Activated naive CD4-positive, alpha-beta T cell treated with Interleukin-2 at 50 U/mL for 16 hours (primary cell): ENCODE results near the gene TENM4.

ENCODE experiments used
- DNase-seq: peaks from one replicate; pipeline ENCODE4 v3.0.0-alpha.2; 2020

Gene TENM4

GRCh38 chr11:79417069-79417920 lies 23.5 kb downstream of the TENM4 start:
- DNase-seq: no peak

DNA sequence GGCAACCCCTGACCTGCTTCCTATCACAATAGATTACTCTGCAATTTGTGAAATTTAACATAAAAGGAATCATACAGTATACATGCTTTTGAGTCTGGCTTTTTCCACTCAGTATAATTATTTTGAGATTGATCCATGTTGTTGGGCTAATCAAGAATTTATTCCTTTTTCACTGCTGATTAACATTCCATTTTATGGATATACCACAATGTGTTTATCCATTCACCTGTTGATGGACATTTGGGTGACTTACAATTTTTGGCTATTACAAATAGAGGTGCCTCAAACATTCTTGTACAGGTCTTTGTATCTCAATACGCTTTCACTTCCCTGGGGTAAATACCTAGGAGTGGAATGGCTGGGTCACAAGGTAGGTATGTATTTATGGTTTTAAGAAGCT lies 24.9 kb downstream of the TENM4 start:
- no peak for DNase-seq

- DNase-seq: no peak
Observed at GRCh38 chr11:79415411-79415810, 25.4 kb downstream of the TENM4 start.

DNA sequence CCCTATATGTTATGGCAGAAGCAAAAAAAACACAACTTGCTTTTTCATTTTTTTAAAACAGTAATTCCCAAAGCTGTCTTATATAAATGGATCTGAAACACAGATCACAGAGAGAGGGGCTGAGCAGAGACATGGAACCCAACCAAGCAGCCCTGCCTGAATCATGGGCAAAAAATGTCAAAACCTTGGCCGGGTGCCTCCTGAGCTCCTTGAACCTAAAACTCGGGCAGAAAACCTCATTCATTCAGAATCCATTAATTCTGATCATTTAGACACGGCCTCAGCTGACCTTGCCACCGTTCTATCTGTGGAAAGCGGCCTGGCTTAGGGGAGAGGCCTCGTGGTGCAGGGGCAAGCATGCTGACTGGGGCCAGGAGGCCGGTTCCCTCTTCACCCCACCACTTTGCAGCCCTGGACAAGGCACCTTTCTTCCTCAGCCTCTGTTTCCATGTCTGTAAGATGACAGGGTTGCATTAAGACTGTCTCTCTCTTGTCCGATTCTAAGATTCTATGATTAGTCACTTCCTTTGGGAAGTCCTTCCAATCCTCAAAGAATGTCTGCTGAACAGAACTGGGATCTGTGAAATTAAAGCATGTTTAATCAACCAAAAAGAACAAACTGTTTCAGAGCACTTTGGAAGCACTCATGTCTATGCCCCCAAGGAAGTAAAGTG lies 26.0 kb downstream of the TENM4 start:
- no peak for DNase-seq

GRCh38 chr11:79414041-79414440 lies 26.8 kb downstream of the TENM4 start:
- no peak for DNase-seq

DNA sequence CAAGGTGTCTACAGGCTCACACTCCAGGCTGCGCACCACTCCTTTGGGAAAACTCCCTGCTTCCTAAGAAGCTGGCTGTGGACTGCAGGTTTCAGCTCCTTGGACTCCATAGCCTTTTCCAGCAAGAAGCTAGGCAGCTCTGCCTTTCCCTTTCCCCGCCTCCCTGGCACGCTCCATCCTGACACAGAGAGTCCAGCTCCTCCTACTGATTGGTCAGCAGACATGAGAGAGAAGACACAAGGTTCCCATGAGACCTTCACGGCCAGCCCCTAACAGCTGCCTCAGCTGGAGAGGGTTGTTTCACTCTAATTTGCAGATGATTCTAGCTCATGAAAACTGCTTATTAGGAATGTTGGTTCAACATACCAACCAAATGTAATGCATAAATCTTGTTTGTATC lies 27.6 kb downstream of the TENM4 start:
- no peak for DNase-seq

GRCh38 chr11:79412761-79413160 lies 28.1 kb downstream of the TENM4 start:
- DNase-seq: no peak

DNA sequence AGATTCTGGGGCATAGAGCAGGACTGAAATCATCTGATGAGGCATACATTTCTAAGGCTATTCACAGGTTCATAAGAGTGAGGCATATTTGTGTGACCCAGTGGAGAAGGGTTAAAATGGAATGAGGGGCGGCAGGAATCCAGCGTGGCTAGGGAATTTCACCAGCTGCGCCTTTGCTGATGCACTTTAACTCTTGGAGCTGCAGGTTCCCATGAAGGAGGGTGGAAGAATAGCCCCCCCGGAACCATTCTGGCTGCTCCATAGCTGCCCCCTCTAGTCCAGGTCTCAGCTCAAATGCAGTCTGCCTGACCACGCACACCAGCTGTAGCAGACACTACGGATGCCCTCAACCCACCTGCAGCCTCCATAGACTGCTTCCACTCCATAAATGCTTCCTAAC lies 31.5 kb downstream of the TENM4 start:
- DNase-seq: no peak

GRCh38 chr11:79406376-79406775 lies 34.5 kb downstream of the TENM4 start:
- no peak for DNase-seq

- no peak for DNase-seq
Observed at GRCh38 chr11:79404806-79405205, 36.0 kb downstream of the TENM4 start.

- DNase-seq: no peak
Observed at GRCh38 chr11:79404325-79404724, 36.5 kb downstream of the TENM4 start.

GRCh38 chr11:79403839-79404238 lies 37.0 kb downstream of the TENM4 start:
- no peak for DNase-seq

DNA sequence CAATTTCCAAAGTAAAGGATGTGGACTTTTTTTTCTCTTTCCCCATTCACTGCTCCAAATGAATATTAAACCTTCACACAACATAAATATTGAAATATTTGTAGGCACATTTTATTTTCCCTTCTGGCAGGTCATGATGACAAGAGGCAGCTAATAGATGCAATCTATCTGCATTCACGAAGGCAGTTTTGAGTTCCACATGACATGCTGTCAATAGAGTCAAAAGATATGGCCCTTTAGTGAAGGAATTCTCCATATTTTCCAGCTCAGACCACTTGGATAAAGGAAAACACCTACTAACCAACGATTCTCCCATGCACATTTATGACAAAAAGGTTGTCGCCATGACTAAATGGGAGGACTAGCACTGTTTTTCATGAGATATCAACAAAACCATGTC lies 37.9 kb downstream of the TENM4 start:
- no peak for DNase-seq

DNA sequence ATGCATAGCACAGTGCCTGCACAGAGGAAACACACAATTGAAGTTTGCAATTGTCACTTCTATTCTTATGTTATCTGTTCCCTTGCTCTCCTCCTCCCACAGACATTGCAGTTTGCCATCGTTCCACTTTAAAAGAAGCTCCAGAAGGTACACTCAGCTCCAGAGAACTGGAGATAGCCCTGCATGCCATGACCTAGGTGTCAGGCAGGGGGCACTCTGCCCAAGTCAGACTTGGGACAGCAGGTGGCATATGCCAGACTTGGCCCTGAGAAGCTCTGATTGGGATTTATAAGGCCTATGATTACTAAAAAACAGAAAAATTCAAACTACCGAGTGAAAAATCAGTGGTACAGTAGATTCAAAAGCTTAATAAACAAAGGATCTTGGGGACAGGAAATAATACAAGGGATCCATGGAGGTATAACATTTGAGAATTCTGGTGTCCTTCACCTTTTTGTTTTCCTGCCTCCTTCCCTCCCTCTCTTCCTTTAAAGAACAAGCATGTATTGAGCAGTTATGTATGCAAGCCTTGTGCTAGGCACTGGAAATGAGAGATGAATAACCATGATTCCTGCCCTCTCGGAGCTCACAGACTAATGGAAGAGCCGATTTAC lies 40.0 kb downstream of the TENM4 start:
- DNase-seq: no peak

GRCh38 chr11:79400206-79400605 lies 40.6 kb downstream of the TENM4 start:
- DNase-seq: no peak

DNA sequence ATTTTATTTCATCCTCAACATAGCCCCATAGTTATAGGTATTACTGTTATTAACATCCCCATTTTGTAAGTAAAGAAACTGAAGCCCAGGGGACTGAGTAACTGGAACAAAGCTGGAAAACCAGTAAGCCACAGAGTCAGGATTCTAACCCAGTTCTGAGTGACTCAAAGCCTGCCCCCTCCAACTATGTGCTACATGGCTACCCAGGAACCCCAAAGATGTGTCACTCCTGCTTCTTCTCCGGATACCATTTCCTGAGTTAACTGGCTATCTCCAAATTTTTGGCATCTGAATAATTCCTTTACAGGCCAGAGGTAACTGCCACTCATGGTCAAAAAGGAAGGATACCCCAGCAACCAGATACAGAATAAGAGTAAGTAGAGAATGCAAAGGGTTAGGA lies 43.6 kb downstream of the TENM4 start:
- DNase-seq: no peak

DNA sequence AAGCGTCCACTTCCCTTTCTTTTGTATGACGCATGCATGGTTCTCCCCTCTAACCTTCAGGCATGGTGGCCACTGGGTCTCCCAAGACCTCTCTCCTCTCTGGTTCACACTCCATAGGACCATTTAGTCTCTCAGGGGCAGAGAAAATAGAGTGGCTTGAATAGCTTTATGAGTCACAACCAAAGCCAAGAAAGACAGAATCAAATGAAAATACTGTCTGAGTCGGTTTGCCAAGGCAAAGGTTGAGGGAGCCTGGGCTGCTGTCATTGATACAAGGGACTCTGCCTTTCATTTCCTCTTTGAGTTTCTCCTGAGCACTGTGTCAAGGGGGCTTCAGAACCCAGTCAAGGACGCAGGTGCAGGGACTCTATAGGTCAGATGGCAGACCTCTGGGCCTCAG lies 44.2 kb downstream of the TENM4 start:
- no peak for DNase-seq

DNA sequence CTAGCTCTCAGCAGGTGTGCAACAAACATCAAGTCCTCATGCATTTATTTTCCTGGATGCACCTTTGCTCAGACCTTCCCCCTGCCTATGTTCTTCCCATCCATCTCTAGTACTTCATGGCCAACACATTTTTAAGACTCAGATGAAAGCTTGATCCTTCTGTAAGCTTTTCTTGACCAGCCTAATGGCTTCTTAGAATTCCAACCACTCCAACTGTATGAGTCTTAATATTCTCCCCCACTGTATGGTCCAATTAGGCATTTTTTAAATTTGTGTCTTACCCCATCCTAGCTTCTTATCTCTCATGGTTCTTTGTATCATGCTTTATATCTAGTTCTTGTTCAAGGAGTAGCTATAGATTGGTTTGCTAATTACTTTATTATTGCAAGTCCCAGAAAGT lies 44.8 kb downstream of the TENM4 start:
- DNase-seq: no peak

GRCh38 chr11:79393362-79394043 lies 47.3 kb downstream of the TENM4 start:
- DNase-seq: no peak

- no peak for DNase-seq
Observed at GRCh38 chr11:79392161-79392560, 48.7 kb downstream of the TENM4 start.

DNA sequence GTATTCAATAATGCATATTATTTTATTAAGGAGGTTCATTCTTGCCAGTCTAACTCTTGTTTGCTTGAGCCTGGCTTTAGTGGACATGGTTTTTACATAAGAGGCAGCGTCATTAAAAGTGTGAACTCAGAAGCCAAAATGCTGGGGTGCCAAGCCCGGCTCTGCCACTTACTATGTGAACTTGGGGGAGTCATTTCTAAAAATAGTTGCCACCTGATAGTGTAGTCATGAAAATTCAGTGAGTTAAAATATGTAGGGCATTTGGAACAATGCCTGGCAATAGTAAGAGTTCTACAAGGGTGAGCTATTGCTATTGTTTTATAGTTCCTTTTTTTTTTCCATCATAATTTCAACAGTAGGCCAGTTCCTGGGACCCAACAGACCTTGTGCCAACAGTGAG lies 49.9 kb downstream of the TENM4 start:
- no peak for DNase-seq

GRCh38 chr11:79390477-79390876 lies 50.4 kb downstream of the TENM4 start:
- DNase-seq: no peak

DNA sequence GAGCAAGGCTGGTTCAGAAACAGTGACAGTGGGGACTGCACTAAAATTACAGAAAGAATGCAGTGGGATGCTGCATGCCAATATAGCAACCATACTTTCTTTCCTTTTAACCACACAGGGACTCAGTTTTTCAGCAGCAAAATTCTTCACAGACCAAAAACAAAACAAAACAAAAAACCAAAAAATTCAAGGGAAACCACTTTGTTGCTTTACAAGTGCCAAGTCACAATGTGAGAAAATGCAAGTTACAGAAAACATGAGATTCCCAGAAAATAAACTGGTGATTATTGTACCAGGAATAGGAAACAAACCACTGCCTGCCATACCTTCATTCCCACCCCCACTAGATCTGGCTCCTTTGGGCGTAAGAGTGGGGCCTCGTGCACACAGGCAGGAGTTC lies 52.6 kb downstream of the TENM4 start:
- DNase-seq: no peak

GRCh38 chr11:79383874-79384273 lies 57.0 kb downstream of the TENM4 start:
- no peak for DNase-seq
